ENCODE data around the gene UQCR10. TPM values are rescaled to one million over a fixed set of nuclear protein-coding genes. Genes with fewer than 3 reads are reported as not detected.

UQCR10 gene
- total RNA-seq, 1 donor from 2014 or later, result 86.3 TPM

DNA sequence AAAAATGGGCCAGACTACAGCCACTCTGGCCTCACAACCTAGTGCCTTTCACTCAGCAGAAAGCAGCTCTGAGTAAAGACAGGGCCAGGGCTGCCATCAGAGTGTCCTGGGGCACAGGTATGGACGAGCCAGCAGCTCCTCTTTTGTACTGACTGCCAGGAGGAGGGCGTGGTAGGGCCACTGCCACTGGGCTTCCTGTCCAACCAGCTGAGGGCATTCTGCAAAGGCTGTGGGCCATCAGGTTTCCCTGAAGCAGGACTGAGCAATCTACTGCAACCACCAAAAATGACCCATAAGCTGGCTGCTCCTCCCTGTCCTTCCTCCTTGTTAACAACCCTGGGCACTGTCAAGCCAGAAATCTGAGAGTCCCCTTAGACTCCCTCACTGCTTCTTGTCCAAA lies 37.8 kb downstream of the UQCR10 start:
- ATAC-seq (no peak), DNase-seq (no peak)
- H3K27ac ChIP-seq, result no peak overlapping the region
- intact Hi-C loops (cut with DNase I), result no loop called here
- peaks cover 88% of the 10 kb centered on the region for H3K36me3 ChIP-seq
- H3K27me3 ChIP-seq, result no peaks in the 10 kb centered on the region
- H3K4me3 ChIP-seq, result no peak overlapping the region
- H3K4me1 ChIP-seq, result peaks cover 11% of the 10 kb centered on the region
- no peaks in the 10 kb centered on the region for H3K9me3 ChIP-seq
- TF ChIP-seq, protein P1, sequence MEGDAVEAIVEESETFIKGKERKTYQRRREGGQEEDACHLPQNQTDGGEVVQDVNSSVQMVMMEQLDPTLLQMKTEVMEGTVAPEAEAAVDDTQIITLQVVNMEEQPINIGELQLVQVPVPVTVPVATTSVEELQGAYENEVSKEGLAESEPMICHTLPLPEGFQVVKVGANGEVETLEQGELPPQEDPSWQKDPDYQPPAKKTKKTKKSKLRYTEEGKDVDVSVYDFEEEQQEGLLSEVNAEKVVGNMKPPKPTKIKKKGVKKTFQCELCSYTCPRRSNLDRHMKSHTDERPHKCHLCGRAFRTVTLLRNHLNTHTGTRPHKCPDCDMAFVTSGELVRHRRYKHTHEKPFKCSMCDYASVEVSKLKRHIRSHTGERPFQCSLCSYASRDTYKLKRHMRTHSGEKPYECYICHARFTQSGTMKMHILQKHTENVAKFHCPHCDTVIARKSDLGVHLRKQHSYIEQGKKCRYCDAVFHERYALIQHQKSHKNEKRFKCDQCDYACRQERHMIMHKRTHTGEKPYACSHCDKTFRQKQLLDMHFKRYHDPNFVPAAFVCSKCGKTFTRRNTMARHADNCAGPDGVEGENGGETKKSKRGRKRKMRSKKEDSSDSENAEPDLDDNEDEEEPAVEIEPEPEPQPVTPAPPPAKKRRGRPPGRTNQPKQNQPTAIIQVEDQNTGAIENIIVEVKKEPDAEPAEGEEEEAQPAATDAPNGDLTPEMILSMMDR (IDR thresholded peaks at IDR 0.05), result no peak

DNA sequence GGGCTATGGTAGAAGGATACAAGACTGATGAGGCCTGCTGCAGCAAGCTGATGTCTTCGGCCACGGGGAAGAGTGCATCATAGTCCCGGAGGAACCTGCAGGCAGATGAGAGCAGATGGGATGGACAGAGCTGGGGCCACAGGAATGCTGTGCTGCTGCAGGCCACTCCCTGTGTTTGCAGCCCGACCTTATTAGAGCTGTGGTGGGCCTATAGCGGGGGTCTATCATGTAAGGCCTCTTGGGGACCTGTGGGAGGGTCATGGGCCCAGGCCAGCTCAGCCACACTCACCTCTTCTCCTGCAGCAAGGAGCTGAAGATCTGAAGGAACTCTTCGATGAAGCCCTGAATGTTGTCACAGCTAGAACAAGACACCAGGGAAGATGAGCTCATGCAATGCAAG lies 39.0 kb downstream of the UQCR10 start:
- peaks cover 85% of the 10 kb centered on the region for H3K36me3 ChIP-seq
- intact Hi-C loops (cut with DNase I), result no loop called here
- H3K4me1 ChIP-seq, result no peaks in the 10 kb centered on the region
- no peak overlapping the region for H3K27ac ChIP-seq
- DNase-seq (no peak), ATAC-seq (no peak)
- TF ChIP-seq, protein P1 (IDR thresholded peaks at IDR 0.05), result no peak
- H3K9me3 ChIP-seq, result no peaks in the 10 kb centered on the region
- no peak overlapping the region for H3K4me3 ChIP-seq
- no peaks in the 10 kb centered on the region for H3K27me3 ChIP-seq

DNA sequence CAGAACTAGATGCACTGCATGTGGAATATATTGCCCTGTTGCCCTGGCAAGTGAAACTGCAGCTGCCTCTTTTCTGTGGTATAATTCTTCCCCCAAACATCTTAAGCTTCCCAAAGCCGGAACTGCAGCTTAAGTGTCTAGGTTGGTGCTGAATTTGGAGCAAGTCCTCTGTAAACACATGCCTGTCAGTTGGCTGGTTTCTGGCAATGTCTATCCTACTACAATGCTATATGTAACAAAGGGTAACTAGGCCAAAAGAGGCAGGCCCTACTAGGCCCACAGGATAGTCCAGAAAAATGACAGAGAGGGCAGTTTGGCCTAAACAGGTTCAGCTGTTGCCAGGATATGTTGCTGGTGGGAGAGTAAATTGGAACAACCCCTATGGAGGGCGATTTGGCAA lies 43.0 kb downstream of the UQCR10 start:
- DNase-seq (no peak), ATAC-seq (no peak)
- TF ChIP-seq, protein P1 (IDR thresholded peaks at IDR 0.05), result no peak
- Histone ChIP-seq H3K9me3 (no peaks in the 10 kb centered on the region), H3K27me3 (no peaks in the 10 kb centered on the region), H3K27ac (no peak overlapping the region), H3K36me3 (peaks cover 88% of the 10 kb centered on the region), H3K4me1 (peaks cover 6% of the 10 kb centered on the region), H3K4me3 (no peak overlapping the region)
- intact Hi-C loops (cut with DNase I), result no loop called here

DNA sequence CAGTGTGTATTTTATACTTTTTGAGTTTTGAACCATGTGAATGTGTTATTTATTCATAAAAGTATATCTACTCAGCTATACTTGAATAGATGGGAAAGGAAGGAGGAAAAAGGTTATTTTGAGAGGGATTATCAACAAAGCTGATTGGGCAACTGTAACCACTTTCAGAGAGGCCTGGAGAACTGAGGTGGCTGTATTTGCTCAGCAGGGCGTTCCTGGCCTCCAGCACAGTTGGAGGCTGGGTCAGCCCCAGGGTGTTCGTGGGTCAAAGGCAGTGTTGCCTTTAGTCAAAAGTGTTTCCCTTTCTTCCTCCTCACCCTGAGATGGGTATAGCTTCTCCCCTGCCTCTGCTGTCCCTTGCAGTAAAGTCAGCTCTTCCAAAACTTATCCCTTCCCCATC lies 44.2 kb downstream of the UQCR10 start:
- Histone ChIP-seq H3K27me3 (no peaks in the 10 kb centered on the region), H3K27ac (no peak overlapping the region), H3K9me3 (no peaks in the 10 kb centered on the region), H3K4me1 (peaks cover 6% of the 10 kb centered on the region), H3K36me3 (peaks cover 78% of the 10 kb centered on the region), H3K4me3 (no peak overlapping the region)
- DNase-seq, result peak; percentile 75
- intact Hi-C loops (cut with DNase I), result no loop called here
- peak; percentile 89 for ATAC-seq
- TF ChIP-seq, protein P1 (IDR thresholded peaks at IDR 0.05), result no peak

DNA sequence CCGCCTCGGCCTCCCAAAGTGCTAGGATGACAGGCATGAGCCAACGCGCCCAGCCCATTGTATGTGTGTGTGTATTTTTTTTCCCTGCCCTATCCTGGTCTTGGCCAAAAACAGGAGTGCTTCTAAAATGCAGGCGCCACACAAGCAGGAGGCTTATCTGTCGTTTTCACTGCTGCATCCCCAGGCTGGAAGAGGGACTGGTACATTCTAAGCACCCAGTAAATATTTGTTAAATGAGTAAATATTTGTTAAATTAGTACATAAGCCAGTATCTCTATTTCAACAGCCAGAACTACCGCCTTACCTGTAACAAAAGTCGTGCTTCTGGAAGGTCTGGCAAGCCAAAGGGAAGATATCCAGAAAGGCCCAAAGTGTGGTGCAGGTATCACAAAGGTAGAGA lies 46.0 kb downstream of the UQCR10 start:
- DNase-seq (no peak), ATAC-seq (no peak)
- peaks cover 13% of the 10 kb centered on the region for H3K4me1 ChIP-seq
- TF ChIP-seq, protein P1 (IDR thresholded peaks at IDR 0.05), result no peak
- no peaks in the 10 kb centered on the region for H3K9me3 ChIP-seq
- no peaks in the 10 kb centered on the region for H3K27me3 ChIP-seq
- no peak overlapping the region for H3K4me3 ChIP-seq
- H3K27ac ChIP-seq, result no peak overlapping the region
- intact Hi-C loops (cut with DNase I), result no loop called here
- peaks cover 73% of the 10 kb centered on the region for H3K36me3 ChIP-seq

DNA sequence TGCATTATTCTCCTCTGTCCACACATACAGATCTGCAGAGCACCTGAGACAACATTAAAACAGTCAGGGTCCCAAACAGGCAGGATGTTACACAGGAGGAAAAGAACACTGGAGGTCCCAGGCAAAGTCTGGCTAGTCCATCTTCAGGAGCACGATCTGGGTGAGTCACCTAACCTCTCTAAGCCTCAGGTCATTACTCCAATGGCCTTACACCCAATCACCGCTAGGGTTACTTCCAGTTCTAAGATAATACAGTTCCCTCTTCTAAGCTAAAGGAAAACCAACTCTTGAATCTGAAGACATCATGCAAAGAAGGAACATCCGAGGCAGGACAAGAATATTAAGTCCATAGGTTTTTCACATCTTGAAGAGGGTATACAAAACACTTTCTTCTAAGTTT lies 46.4 kb downstream of the UQCR10 start:
- peak; percentile 13 for ATAC-seq
- Histone ChIP-seq H3K27ac (no peak overlapping the region), H3K4me3 (no peak overlapping the region), H3K36me3 (peaks cover 70% of the 10 kb centered on the region), H3K9me3 (no peaks in the 10 kb centered on the region), H3K27me3 (no peaks in the 10 kb centered on the region), H3K4me1 (peaks cover 13% of the 10 kb centered on the region)
- TF ChIP-seq, protein P1 (IDR thresholded peaks at IDR 0.05), result no peak
- intact Hi-C loops (cut with DNase I), result no loop called here
- DNase-seq, result no peak
